ENCODE data around the gene PPP2R1B. TPM values are rescaled to one million over a fixed set of nuclear protein-coding genes. Genes with fewer than 3 reads are reported as not detected.
"Not testable (repeated sequence)": the region's sequence is repeated elsewhere in the genome, so short reads cannot be mapped to it uniquely, and the experiment has no call there.

PPP2R1B gene
- total RNA-seq, 6 experiments from 2014 or later: 41.6 to 50.9 (median 44.3) TPM

DNA sequence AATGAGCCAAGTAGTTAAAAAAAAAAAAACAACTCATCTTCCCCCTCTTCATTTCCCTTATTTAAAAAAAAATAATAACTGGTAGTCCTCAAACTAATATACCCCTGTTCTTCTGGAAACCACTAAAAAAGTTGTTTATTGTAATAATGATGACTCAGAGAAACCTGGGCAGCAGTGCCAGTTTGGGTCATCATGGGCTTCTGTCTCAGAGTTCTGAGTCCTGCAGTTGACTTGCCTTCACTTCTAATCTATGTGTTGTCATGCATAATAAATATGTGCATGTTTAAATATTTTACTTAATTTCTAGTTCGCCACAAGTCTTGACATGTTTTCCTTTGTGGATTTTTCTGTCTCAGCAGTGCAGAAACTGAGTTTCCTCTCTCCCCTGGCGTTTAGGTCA lies 46.8 kb downstream of the PPP2R1B start:
- Mint-ChIP-seq H3K36me3 (ENCODE audit: low read depth) (peaks cover 41% of the 10 kb centered on the region), H3K4me3 (peak overlapping the region; percentile 19; the same call in 1 of the 2 replicates), H3K27ac (peak overlapping the region; percentile 74), H3K4me1 (ENCODE audit: low read depth) (peaks cover 35% of the 10 kb centered on the region), H3K27me3 (ENCODE audit: insufficient read depth) (no peaks in the 10 kb centered on the region), H3K9me3 (no peaks in the 10 kb centered on the region)
- TF ChIP-seq, protein P1, sequence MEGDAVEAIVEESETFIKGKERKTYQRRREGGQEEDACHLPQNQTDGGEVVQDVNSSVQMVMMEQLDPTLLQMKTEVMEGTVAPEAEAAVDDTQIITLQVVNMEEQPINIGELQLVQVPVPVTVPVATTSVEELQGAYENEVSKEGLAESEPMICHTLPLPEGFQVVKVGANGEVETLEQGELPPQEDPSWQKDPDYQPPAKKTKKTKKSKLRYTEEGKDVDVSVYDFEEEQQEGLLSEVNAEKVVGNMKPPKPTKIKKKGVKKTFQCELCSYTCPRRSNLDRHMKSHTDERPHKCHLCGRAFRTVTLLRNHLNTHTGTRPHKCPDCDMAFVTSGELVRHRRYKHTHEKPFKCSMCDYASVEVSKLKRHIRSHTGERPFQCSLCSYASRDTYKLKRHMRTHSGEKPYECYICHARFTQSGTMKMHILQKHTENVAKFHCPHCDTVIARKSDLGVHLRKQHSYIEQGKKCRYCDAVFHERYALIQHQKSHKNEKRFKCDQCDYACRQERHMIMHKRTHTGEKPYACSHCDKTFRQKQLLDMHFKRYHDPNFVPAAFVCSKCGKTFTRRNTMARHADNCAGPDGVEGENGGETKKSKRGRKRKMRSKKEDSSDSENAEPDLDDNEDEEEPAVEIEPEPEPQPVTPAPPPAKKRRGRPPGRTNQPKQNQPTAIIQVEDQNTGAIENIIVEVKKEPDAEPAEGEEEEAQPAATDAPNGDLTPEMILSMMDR (IDR thresholded peaks at IDR 0.05): no peak
- no peak for DNase-seq

DNA sequence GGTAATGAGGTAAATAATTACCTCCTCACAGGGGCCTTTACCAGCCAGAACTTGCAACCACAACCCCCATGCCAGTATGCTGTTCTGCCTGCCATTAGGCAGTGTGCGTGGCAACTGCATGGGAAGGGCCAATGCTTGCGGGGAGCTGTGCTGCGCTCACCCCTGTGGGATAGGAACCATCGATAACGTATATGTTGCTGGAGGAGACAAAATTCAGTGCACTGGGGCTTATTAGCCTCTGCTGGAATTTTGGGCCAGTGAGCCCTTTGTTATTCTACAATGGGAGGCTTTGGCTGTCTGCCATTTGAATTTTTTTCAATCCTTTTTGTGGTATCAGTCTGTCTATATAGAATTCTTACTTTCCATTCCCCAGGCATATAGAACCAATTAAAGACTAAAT lies 47.3 kb downstream of the PPP2R1B start:
- Mint-ChIP-seq H3K27ac (peak overlapping the region; percentile 74), H3K36me3 (ENCODE audit: low read depth) (peaks cover 41% of the 10 kb centered on the region), H3K4me3 (peak overlapping the region; percentile 61), H3K9me3 (no peaks in the 10 kb centered on the region), H3K4me1 (ENCODE audit: low read depth) (peaks cover 35% of the 10 kb centered on the region), H3K27me3 (ENCODE audit: insufficient read depth) (no peaks in the 10 kb centered on the region)
- no peak for DNase-seq
- TF ChIP-seq, protein P1 (IDR thresholded peaks at IDR 0.05): no peak

DNA sequence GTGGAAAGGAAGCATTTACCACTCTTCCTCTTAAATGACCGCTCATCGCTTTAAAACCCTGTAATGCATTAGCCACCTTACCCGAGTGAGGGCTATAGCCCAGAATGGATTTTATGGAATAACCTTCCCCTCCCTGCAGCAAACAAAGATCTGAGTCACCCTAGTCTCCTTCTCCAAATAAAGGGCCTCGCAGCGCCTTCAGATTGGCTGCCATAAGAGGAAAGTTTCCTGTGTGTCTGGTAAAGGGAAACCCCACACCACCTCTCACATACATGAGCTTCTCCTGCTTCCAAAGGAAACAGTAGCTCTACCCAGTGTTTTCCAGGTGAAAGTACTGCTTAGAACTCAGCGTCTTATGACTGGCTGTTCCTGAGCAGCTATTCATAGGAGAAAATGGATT lies 47.8 kb downstream of the PPP2R1B start:
- Mint-ChIP-seq H3K27me3 (ENCODE audit: insufficient read depth) (no peaks in the 10 kb centered on the region), H3K27ac (peak overlapping the region; percentile 74), H3K4me1 (ENCODE audit: low read depth) (peaks cover 35% of the 10 kb centered on the region), H3K4me3 (peak overlapping the region; percentile 61), H3K9me3 (no peaks in the 10 kb centered on the region), H3K36me3 (ENCODE audit: low read depth) (peaks cover 41% of the 10 kb centered on the region)
- DNase-seq: peak; percentile 57
- TF ChIP-seq, protein P1 (IDR thresholded peaks at IDR 0.05): no peak

DNA sequence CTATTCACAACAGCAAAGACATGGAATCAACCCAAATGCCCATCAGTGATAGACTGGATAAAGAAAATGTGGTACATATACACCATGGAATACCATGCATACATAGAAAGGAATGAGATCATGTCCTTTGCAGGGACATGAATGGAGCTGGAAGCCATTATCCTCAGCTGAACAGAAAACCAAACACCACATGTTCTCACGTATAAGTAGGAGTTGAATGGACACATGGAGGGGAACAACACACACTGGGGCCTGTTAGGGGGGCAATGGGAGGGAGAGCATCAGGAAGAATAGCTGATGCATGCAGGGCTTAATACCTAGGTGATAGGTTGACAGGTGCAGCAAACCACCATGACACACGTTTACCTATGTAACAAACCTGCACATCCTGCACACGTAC lies 48.5 kb downstream of the PPP2R1B start:
- H3K9me3 Mint-ChIP-seq; H3K27ac Mint-ChIP-seq; H3K27me3 Mint-ChIP-seq (ENCODE audit: insufficient read depth); DNase-seq: not testable (repeated sequence)
- Mint-ChIP-seq H3K36me3 (ENCODE audit: low read depth) (peaks cover 41% of the 10 kb centered on the region), H3K4me3 (peak overlapping the region; percentile 29; the same call in 1 of the 2 replicates), H3K4me1 (ENCODE audit: low read depth) (peaks cover 35% of the 10 kb centered on the region)

DNA sequence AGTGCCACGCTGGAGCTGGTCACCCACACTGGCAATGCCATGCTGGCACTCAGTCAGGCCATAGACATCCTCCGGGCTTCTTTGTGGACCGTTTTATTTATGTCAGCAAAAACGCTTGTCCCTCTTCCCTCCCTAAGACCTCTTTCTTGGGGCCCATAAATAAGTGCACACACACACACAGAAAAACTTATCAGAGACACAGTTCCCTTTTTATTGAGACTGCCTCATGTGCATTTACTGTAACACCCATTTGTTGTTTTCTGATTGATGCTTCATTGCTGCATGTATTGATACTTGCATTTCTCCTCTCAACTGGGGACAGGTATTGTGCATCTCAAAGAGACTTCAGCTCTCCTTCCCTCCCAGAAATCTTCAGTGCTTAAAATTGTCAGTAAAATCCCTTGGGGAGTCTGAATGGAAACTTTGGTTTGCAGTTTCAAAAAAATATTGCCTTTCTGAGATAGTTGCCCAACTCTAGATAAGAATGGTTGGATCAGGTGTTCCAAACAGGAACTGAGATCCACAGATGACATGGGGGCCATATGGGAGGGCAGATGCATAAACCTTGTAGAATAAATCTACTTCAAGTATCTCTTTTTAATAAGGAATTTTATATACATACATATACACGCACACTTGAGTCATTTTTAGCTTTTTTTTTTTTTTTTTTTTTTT lies 50.9 kb downstream of the PPP2R1B start:
- peaks cover 26% of the 10 kb centered on the region for H3K36me3 Mint-ChIP-seq (ENCODE audit: low read depth)
- H3K9me3 Mint-ChIP-seq: no peaks in the 10 kb centered on the region
- no peaks in the 10 kb centered on the region for H3K27me3 Mint-ChIP-seq (ENCODE audit: insufficient read depth)
- TF ChIP-seq, protein P1 (IDR thresholded peaks at IDR 0.05): no peak
- peak overlapping the region; percentile 12; the same call in 1 of the 2 replicates for H3K27ac Mint-ChIP-seq
- H3K4me1 Mint-ChIP-seq (ENCODE audit: low read depth): peaks cover 35% of the 10 kb centered on the region
- DNase-seq: no peak
- H3K4me3 Mint-ChIP-seq: no peak overlapping the region

DNA sequence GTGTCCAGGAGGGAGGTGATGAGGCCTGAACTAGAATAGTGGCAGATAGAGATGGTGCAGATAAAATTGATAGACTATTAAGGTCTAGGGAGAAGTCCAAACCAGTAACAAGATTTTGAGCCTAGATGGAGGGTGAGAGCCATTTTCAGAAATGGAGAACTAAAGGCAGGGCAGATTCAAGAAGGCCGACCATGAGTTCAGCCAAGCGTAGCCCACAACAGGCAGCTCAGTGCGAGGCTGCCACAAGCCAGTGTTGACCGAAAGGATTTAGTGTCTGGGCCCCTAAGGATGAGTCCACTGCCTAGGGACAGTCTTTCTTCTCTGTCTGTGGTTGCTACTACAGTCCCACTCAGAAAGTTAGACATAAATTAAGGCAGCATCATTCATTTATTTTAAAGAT lies 51.7 kb downstream of the PPP2R1B start:
- Mint-ChIP-seq H3K4me3 (no peak overlapping the region), H3K36me3 (ENCODE audit: low read depth) (peaks cover 23% of the 10 kb centered on the region), H3K9me3 (no peaks in the 10 kb centered on the region), H3K27me3 (ENCODE audit: insufficient read depth) (no peaks in the 10 kb centered on the region), H3K27ac (no peak overlapping the region), H3K4me1 (ENCODE audit: low read depth) (peaks cover 31% of the 10 kb centered on the region)
- DNase-seq: no peak
- TF ChIP-seq, protein P1 (IDR thresholded peaks at IDR 0.05): no peak

Measured in HFFc6 (cell line).